Stomach (tissue), 19 donors: ENCODE results near the gene NELFCD. TPM values are rescaled to one million over a fixed set of nuclear protein-coding genes. Genes with fewer than 3 reads are reported as not detected.
A peak's percentile ranks its signal among the peaks of the same experiment; 100 is the strongest.

Experiments used
- DNase-seq, 2 donors: peaks; one replicate each; pipeline versions ENCODE4 v3.0.0 to v3.0.0-alpha.2; 2013 to 2019
- H3K27ac ChIP-seq, 5 donors: fragments of 200-600 bp in 4 of 5; sonication (generic) in 4 of 5; one replicate each; pipeline ENCODE4 v1.5.1; 2013 to 2019; ENCODE audit warnings: mild to moderate bottlenecking in 1 of 5, moderate library complexity in 1 of 5
- H3K27me3 ChIP-seq, 3 donors: fragments of 200-600 bp; sonication (generic); one replicate each; pipeline ENCODE4 v1.5.1; 2017 to 2019; ENCODE audit warnings: mixed run types in 1 of 3
- H3K36me3 ChIP-seq, 4 donors: fragments of 200-600 bp; sonication (generic); 1 replicate in 3 of 4; 2 replicates in 1 of 4; pipeline ENCODE4 v1.5.1; 2016 to 2019
- H3K4me1 ChIP-seq, 4 donors: fragments of 200-600 bp; sonication (generic); one replicate each; pipeline ENCODE4 v1.5.1; 2016 to 2019
- H3K4me3 ChIP-seq, 4 donors: fragments of 200-600 bp; sonication (generic) in 3 of 4; one replicate each; pipeline ENCODE4 v1.5.1; 2016 to 2019; ENCODE audit warnings: mild to moderate bottlenecking in 1 of 4
- H3K9me3 ChIP-seq, 4 donors: fragments of 200-600 bp; sonication (generic); one replicate each; pipeline ENCODE4 v1.5.1; 2016 to 2019
- EP300 ChIP-seq: sonication (generic); formaldehyde crosslinking; IDR thresholded peaks from one replicate; pipeline ENCODE4 v1.6.1; 2017; ENCODE audit warnings: antibody characterized with exemption
- POLR2A ChIP-seq, 4 donors: fragments of 450-650 bp; IDR thresholded peaks; one replicate each; pipeline ENCODE4 v1.6.1; 2016; ENCODE audit warnings: antibody characterized with exemption in 4 of 4, control low read depth in 2 of 4, mild to moderate bottlenecking in 1 of 4, moderate library complexity in 1 of 4
- POLR2AphosphoS5 ChIP-seq, 3 donors: sonication (generic); formaldehyde crosslinking; IDR thresholded peaks; one replicate each; pipeline ENCODE4 v1.6.1; 2016; ENCODE audit warnings: antibody characterized with exemption in 3 of 3
- WGBS, 5 donors: extraction: QIAGEN DNeasy Blood & Tissue Kit in 3 of 5; methylation state at CpG; one replicate each; pipeline versions ENCODE4 v1.1.5 to v1.1.7; 2013 to 2018; 5-methylcytosine and 5-hydroxymethylcytosine counted together
- intact Hi-C: fragments of 100-400 bp; cut with DNase I; formaldehyde crosslinking; loops from one replicate; pipeline ENCODE4 v1.15.1; 2023; ENCODE audit warnings: low total_unique reads
- long read RNA-seq, 10 donors: transcript quantifications; one replicate each; lab custom pipeline, GENCODE V29; 2026
- polyA plus RNA-seq, 3 donors: library from polyadenylated mRNA; stranded (reverse); fragments of 200-250 nt; gene quantifications; one replicate each; pipeline ENCODE4 v1.2.3, GENCODE V29; 2013
- total RNA-seq, 5 donors: library from RNA; depleted of rRNA; stranded (reverse); fragments of >200 nt; gene quantifications; one replicate each; pipeline versions ENCODE4 v1.1.0 to v1.2.3, GENCODE V29; 2014 to 2016
- TF ChIP-seq, protein P1 (sequence below), 7 experiments: fragments of 450-650 bp in 4 of 7; fragments of 200-600 bp in 3 of 7; sonication (generic) in 3 of 7; IDR thresholded peaks; one replicate each; pipeline ENCODE4 v1.5.1; 2016 to 2019; ENCODE audit warnings: antibody characterized with exemption in 7 of 7, control low read depth in 2 of 7, mild to moderate bottlenecking in 1 of 7
- donor health status: healthy with polysubstance abuse.
- donor health status: Bipolar disorder and iron deficiency.
- donor health status: healthy.

The NELFCD gene, protein sequence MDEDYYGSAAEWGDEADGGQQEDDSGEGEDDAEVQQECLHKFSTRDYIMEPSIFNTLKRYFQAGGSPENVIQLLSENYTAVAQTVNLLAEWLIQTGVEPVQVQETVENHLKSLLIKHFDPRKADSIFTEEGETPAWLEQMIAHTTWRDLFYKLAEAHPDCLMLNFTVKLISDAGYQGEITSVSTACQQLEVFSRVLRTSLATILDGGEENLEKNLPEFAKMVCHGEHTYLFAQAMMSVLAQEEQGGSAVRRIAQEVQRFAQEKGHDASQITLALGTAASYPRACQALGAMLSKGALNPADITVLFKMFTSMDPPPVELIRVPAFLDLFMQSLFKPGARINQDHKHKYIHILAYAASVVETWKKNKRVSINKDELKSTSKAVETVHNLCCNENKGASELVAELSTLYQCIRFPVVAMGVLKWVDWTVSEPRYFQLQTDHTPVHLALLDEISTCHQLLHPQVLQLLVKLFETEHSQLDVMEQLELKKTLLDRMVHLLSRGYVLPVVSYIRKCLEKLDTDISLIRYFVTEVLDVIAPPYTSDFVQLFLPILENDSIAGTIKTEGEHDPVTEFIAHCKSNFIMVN
- total RNA-seq (10 to 100 TPM; 20.9 to 59.5 (median 41.1) TPM), polyA plus RNA-seq (10 to 100 TPM; 34.7 to 47.5 (median 41.4) TPM)
- long read RNA-seq, donor 1, partial matches to known transcripts: 0 of 4 reads
- long read RNA-seq, donor 1, other reads (novel, unspliced or antisense): 0 of 4 reads
- long read RNA-seq, donor 2, transcript NELFCD-213 (15 exons, 2,305 nt): major isoform, 9 of 11 reads
- long read RNA-seq, donor 2, partial matches to known transcripts: 0 of 11 reads
- long read RNA-seq, donor 2, other reads (novel, unspliced or antisense): 0 of 11 reads
- long read RNA-seq, donor 3, transcript NELFCD-213 (15 exons, 2,305 nt): major isoform, 10 of 13 reads
- long read RNA-seq, donor 3, partial matches to known transcripts: 0 of 13 reads
- long read RNA-seq, donor 3, other reads (novel, unspliced or antisense): 0 of 13 reads
- long read RNA-seq, donor 4, partial matches to known transcripts: 0 of 2 reads
- long read RNA-seq, donor 4, other reads (novel, unspliced or antisense): 0 of 2 reads
- long read RNA-seq, donor 5, transcript NELFCD-211 (4 exons, 606 nt): minor isoform, 5 of 27 reads
- long read RNA-seq, donor 5, transcript NELFCD-213 (15 exons, 2,305 nt): major isoform, 13 of 27 reads
- long read RNA-seq, donor 5, partial matches to known transcripts: 0 of 27 reads
- long read RNA-seq, donor 5, other reads (novel, unspliced or antisense): 8 of 27 reads
- long read RNA-seq, donor 6, transcript NELFCD-213 (15 exons, 2,305 nt): major isoform, 20 of 26 reads
- long read RNA-seq, donor 6, partial matches to known transcripts: 0 of 26 reads
- long read RNA-seq, donor 6, other reads (novel, unspliced or antisense): 0 of 26 reads
- long read RNA-seq, donor 7, transcript NELFCD-213 (15 exons, 2,305 nt): major isoform, 12 of 38 reads
- long read RNA-seq, donor 7, partial matches to known transcripts: 13 of 38 reads
- long read RNA-seq, donor 7, other reads (novel, unspliced or antisense): 10 of 38 reads
- long read RNA-seq, donor 8, transcript NELFCD-213 (15 exons, 2,305 nt): major isoform, 9 of 31 reads
- long read RNA-seq, donor 8, partial matches to known transcripts: 19 of 31 reads
- long read RNA-seq, donor 8, other reads (novel, unspliced or antisense): 0 of 31 reads
- long read RNA-seq, donor 9, partial matches to known transcripts: 0 of 6 reads
- long read RNA-seq, donor 9, other reads (novel, unspliced or antisense): 0 of 6 reads
- long read RNA-seq, donor 10, partial matches to known transcripts: 0 of 6 reads
- long read RNA-seq, donor 10, other reads (novel, unspliced or antisense): 0 of 6 reads

DNA sequence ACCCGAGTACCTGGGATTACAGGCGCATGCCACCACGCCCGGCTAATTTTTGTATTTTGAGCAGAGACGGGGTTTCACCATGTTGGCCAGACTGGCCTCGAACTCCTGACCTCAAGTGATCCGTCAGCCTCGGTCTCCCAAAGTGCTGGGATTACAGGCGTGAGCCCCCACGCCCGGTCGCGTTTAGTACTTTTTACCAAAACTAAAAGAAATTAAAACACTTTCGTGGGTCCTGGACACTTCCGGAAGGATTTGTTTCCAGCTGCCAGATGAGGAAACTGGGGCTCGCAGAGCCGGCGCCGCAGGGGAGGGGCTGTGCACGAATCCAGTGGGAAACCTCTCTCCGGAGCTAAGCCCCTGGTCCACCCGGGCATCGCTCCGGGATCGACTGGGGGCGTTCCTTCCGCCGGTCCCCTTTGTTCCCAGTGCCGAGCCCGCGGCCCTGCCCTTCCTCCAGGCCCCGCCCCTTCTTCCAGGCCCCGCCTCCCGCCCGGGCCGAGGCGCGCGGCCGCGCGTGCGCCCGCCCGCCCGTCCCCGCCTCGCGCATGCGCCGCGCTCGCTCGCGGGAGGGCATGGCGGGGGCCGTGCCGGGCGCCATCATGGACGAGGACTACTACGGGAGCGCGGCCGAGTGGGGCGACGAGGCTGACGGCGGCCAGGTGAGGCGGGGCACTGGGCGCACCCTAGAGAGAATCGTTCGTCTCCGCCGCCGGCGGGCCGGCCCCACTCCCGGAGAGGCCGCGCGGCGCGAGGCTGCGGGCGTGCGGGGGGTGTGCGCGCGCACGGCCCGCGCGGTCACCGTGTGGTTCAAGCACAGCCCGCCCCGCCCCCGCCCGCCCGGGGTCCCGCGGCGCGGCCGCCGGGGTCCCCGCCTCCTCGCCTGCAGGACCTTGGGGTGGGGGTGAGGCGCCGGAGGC is at the start of gene NELFCD:
Gene NELFCD, plus strand, starts transcription at position 546 of the 917 bp plus-strand sequence. Its CDS starts 54 bp downstream, at position 600.
- WGBS, 5 donors: 5 to 27% (median 9%) methylated on average over 20 to 109 of the region's 109 CpGs
- intact Hi-C loops: loop anchor here (10.0 kb wide), 2 partner anchors 64 to 76 kb away; partner anchors contain the start of gene PRELID3B
- peak within 1 kb of the TSS; percentile 74 to 97 (median 82) for H3K4me3 ChIP-seq
- H3K27me3 ChIP-seq: no peaks in the 10 kb centered on the region
- TF ChIP-seq POLR2A (IDR thresholded peaks at IDR 0.05) (no peak), POLR2AphosphoS5 (IDR thresholded peaks at IDR 0.05) (peak in 2 of 3 donors; percentile 64 to 78), EP300 (no peak)
- TF ChIP-seq, protein P1, sequence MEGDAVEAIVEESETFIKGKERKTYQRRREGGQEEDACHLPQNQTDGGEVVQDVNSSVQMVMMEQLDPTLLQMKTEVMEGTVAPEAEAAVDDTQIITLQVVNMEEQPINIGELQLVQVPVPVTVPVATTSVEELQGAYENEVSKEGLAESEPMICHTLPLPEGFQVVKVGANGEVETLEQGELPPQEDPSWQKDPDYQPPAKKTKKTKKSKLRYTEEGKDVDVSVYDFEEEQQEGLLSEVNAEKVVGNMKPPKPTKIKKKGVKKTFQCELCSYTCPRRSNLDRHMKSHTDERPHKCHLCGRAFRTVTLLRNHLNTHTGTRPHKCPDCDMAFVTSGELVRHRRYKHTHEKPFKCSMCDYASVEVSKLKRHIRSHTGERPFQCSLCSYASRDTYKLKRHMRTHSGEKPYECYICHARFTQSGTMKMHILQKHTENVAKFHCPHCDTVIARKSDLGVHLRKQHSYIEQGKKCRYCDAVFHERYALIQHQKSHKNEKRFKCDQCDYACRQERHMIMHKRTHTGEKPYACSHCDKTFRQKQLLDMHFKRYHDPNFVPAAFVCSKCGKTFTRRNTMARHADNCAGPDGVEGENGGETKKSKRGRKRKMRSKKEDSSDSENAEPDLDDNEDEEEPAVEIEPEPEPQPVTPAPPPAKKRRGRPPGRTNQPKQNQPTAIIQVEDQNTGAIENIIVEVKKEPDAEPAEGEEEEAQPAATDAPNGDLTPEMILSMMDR (IDR thresholded peaks at IDR 0.05): no peak
- peak within 1 kb of the TSS; percentile 84 to 95 (median 88) for H3K27ac ChIP-seq
- peaks cover 14 to 43% (median 36%) of the 10 kb centered on the region in 4 donors for H3K4me1 ChIP-seq
- peaks cover 0 to 1% (median under 1%) of the 10 kb centered on the region in 4 donors for H3K36me3 ChIP-seq
- peak; percentile 92 to 96 for DNase-seq
- peaks cover 0 to 5% (median 2%) of the 10 kb centered on the region in 4 donors for H3K9me3 ChIP-seq

- Histone ChIP-seq H3K27ac (no peak overlapping the region), H3K36me3 (no peaks in the 10 kb centered on the region), H3K4me3 (no peak overlapping the region), H3K27me3 (peaks cover 0 to 5% (median 0%) of the 10 kb centered on the region in 3 donors), H3K4me1 (no peaks in the 10 kb centered on the region), H3K9me3 (peaks cover 0 to 9% (median 0%) of the 10 kb centered on the region in 4 donors)
- no peak for TF ChIP-seq POLR2AphosphoS5 (IDR thresholded peaks at IDR 0.05)
- no peak for TF ChIP-seq EP300
- no peak for TF ChIP-seq POLR2A (IDR thresholded peaks at IDR 0.05)
- TF ChIP-seq, protein P1 (IDR thresholded peaks at IDR 0.05): no peak
- WGBS, 5 donors: 86 to 88% (median 86%) methylated on average over 5 of the region's 5 CpGs
- intact Hi-C loops: no loop called here
- DNase-seq: no peak
Observed at GRCh38 chr20:58932170-58932569, 48.9 kb upstream of the NELFCD start.

- H3K27ac ChIP-seq: no peak overlapping the region
- H3K36me3 ChIP-seq: no peaks in the 10 kb centered on the region
- TF ChIP-seq EP300: no peak
- TF ChIP-seq POLR2A (IDR thresholded peaks at IDR 0.05): no peak
- TF ChIP-seq POLR2AphosphoS5 (IDR thresholded peaks at IDR 0.05): no peak
- TF ChIP-seq, protein P1 (IDR thresholded peaks at IDR 0.05): no peak
- intact Hi-C loops: no loop called here
- H3K4me3 ChIP-seq: no peak overlapping the region
- WGBS, 5 donors: 27 to 53% (median 42%) methylated on average over 2 of the region's 2 CpGs
- H3K4me1 ChIP-seq: peaks cover 0 to 5% (median 0%) of the 10 kb centered on the region in 4 donors
- peaks cover 0 to 9% (median 0%) of the 10 kb centered on the region in 4 donors for H3K9me3 ChIP-seq
- no peak for DNase-seq
- H3K27me3 ChIP-seq: peaks cover 0 to 5% (median 0%) of the 10 kb centered on the region in 3 donors
Observed at GRCh38 chr20:58938078-58938477, 43.0 kb upstream of the NELFCD start.
